WI38 (cell line): ENCODE results near the gene STK24.

Experiments used
- H3K4me3 ChIP-seq: 2 replicates; pipeline ENCODE4 v1.5.1; 2011; ENCODE audit warnings: low read depth, mild to moderate bottlenecking, control low read depth, low read length
- TF ChIP-seq, protein P1 (sequence below): IDR thresholded peaks from 2 replicates; pipeline ENCODE4 v1.5.1; 2012; ENCODE audit warnings: low read depth, mild to moderate bottlenecking, control low read depth, low read length

The STK24 gene

DNA sequence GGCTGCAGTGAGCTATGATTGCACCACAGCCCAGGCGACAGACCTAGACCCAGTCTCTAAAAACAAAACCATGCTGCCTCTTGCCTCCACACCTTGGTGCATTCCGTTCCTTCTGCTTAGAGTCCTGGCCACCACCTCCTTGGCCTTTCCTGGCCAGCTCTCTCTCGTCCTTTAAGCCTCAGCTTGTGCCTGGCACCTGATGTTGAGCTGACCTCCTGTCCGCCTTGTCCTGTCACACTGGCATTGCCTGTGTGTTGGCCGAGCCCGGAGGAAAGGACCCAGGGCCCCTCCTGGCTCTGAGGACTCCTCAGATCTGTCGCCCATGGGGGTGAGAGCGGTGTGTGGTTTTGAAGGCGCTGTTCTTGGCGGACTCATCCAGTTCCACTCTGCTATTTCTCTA is 143.3 kb downstream of the STK24 start:
- TF ChIP-seq, protein P1, sequence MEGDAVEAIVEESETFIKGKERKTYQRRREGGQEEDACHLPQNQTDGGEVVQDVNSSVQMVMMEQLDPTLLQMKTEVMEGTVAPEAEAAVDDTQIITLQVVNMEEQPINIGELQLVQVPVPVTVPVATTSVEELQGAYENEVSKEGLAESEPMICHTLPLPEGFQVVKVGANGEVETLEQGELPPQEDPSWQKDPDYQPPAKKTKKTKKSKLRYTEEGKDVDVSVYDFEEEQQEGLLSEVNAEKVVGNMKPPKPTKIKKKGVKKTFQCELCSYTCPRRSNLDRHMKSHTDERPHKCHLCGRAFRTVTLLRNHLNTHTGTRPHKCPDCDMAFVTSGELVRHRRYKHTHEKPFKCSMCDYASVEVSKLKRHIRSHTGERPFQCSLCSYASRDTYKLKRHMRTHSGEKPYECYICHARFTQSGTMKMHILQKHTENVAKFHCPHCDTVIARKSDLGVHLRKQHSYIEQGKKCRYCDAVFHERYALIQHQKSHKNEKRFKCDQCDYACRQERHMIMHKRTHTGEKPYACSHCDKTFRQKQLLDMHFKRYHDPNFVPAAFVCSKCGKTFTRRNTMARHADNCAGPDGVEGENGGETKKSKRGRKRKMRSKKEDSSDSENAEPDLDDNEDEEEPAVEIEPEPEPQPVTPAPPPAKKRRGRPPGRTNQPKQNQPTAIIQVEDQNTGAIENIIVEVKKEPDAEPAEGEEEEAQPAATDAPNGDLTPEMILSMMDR, result no peak
- no peak overlapping the region for H3K4me3 ChIP-seq

DNA sequence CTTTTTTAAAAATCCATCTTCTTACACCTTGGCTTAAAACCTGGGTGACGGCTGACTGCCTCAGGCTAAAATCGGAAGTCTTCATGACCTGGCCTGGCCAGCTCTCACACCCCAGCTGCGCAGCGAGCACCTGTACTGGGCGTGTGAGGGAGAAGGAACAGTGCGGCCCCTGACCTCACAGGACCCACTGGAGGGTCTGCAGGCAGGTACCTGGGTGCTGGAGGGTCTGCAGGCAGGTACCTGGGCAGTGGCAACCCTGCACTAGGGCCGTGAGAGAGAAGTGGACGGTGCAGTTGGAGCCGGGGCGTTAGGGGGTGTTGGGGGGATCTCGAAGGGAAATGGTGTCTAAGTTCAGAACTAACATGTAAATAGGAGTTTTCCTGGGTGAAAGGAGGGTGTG is 144.3 kb downstream of the STK24 start:
- TF ChIP-seq, protein P1, result no peak
- H3K4me3 ChIP-seq, result no peak overlapping the region

DNA sequence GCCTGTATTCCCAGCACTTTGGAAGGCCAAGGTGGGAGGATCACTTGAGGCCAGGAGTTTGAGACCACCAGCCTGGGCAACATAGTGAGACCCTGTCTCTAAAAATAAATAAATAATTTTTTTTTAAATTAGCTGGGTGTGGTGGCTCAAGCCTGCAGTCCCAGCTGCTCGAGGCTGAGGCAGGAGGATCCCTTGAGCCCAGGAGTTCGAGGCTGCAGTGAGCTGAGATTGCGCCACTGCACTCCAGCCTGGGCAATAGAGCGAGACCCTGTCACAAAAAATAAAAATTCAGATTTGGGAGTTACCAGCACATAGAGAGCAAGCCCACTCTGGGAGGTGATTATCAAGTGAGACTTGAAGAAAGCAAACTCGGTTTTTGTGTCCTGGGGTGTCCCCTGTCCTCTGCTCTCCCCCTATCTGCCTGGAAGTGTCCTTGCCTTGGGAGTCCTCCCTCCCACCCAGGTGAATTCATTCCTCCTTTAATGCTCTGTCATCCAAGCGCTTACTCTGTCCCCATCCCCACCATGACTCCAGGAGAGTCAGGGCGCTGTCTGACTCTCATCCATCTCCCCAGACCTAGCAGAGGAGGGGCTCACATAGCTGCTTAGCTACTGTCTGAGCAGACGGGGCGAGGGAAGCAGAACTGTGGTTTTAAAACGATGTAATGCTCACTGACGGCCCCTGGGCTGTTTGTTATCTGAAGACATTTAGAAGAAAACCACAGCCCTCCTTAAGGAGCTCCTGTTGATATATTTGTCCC is 146.8 kb downstream of the STK24 start:
- TF ChIP-seq, protein P1, result no peak
- H3K4me3 ChIP-seq, result no peak overlapping the region

DNA sequence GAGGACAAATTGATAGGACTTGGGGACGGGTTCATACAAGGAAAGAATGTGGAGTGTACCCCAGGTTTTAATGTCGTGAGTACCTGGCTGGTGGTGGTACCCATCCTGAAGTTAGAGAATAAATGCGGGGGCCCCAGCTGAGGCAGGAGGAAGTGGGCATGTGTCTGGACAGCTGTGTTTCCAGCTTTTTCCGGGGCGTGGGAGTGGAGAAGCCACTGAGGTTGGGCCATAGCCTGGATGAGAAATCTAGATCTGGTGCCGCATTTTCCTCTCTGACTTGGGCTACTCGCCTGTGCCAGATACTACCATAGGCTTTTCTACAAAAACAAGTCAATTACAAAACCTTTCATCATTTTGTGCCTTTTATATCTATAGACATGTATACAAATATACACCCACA is 147.4 kb downstream of the STK24 start:
- TF ChIP-seq, protein P1, result no peak

DNA sequence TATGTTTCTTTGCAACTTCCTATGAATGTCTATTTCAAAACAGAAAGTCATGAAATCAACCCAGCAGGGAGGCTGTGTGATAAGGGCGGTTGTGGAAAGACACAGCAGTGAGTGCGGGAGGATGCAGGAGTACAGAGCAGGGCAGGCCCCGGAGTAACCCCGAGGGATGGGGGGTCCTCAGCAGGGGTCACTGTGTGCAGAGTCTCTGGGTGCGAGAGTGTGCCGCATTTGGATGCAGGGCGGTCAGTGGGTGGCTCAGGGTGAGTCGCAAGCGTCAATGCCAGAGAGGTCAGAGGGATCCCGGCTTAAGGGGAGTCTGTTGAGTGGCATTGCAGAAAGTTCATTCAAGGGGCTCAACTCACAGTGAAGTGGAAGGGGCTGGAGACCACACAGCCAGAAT is 147.8 kb downstream of the STK24 start:
- TF ChIP-seq, protein P1, result no peak

More for the DNA sequence above, 147.4 kb downstream of the STK24 start:
- H3K4me3 ChIP-seq, result no peak overlapping the region

DNA sequence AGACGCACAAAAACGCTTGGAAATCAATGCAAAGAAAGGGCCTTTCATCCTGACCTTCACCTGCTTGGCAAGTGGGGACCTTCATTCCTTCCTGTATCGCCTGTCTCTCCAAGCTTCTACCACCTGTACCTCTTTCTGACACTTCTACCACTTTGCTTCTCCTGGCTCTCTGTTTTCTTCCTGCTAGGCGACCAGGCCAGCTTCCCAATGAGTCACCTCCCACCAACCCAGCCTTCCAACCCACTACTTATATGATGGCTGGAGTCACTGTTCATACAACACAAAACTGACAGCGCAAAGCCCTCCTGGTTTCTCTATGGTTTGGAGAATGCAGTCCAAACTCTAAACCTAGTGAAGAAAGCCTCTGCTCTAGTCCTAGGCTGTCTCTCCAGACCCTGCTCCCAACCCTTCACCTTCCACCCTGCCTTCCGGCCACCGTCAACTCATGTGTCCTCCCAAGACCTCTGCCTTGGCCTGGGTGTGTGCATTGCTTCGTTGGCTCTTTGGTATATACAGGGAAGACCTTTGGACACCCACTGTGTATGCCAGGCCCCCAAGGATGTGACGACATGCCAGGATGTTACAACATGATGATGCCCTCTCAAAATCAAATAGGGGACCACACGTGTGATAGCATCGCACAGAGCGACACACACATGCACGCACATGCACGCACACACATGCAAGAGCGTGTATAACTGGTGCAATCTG is 148.5 kb downstream of the STK24 start:
- TF ChIP-seq, protein P1, result no peak
- H3K4me3 ChIP-seq, result no peak overlapping the region

More for the DNA sequence above, 147.8 kb downstream of the STK24 start:
- no peak overlapping the region for H3K4me3 ChIP-seq
